Measurements from ENCODE around the gene TTLL1. TPM values are rescaled to one million over a fixed set of nuclear protein-coding genes. Genes with fewer than 3 reads are reported as not detected.

TTLL1 gene
- total RNA-seq, 1 experiment from 2014 or later, result 6.5 TPM

DNA sequence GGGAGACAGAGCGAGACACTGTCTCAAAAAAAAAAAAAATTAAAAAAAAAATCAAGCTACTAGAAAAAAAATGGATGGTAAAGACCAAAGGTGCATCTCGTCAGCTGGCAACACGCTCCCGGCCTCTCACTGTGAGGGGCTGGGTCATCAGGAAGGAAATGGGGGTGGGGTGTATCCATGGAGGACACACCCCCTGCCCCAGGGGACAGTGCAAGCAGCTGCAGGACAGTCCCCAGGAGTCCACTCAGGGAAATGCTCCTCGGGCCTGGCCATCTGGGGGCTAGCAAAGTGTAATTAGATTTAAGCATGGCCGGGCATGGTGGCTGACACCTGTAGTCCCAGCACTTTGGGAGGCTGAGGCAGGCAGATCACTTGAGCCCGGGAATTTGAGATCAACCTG, 23.1 kb downstream of the TTLL1 start:
- Histone ChIP-seq H3K36me3 (replicated peaks; ENCODE audit: control insufficient read depth, insufficient read depth, low read length) (no peaks in the 10 kb centered on the region), H3K4me3 (ENCODE audit: insufficient read depth, low read depth, low read length) (no peak overlapping the region), H3K27me3 (ENCODE audit: control insufficient read depth, insufficient read depth, low read length) (no peaks in the 10 kb centered on the region)
- DNase-seq, result no peak

DNA sequence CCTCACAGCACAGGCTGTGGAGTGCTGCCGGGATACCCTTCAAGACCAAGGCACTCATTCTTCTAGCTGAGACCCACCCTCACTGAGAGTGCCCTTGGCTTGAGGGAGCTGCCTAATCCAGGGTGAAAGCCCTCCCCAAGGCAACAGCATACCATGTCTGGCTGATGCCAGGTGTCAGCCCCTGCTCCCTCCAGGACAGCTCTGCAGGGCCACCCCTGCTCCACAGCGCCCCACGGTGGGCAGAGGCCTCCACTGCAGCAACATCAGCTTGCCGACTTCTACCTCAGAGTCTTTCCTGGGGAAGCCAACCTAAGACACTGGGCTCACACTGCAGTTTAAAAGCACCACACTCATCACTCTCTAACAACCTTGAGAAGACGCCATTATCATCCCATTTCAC, 29.0 kb downstream of the TTLL1 start:
- DNase-seq, result peak; percentile 94
- Histone ChIP-seq H3K4me3 (ENCODE audit: insufficient read depth, low read depth, low read length) (no peak overlapping the region), H3K27me3 (ENCODE audit: control insufficient read depth, insufficient read depth, low read length) (no peaks in the 10 kb centered on the region), H3K36me3 (replicated peaks; ENCODE audit: control insufficient read depth, insufficient read depth, low read length) (no peaks in the 10 kb centered on the region)

GRCh38 chr22:43057641-43058040, 31.6 kb downstream of the TTLL1 start:
- no peak for DNase-seq
- Histone ChIP-seq H3K4me3 (ENCODE audit: insufficient read depth, low read depth, low read length) (no peak overlapping the region), H3K36me3 (replicated peaks; ENCODE audit: control insufficient read depth, insufficient read depth, low read length) (no peaks in the 10 kb centered on the region), H3K27me3 (ENCODE audit: control insufficient read depth, insufficient read depth, low read length) (no peaks in the 10 kb centered on the region)

DNA sequence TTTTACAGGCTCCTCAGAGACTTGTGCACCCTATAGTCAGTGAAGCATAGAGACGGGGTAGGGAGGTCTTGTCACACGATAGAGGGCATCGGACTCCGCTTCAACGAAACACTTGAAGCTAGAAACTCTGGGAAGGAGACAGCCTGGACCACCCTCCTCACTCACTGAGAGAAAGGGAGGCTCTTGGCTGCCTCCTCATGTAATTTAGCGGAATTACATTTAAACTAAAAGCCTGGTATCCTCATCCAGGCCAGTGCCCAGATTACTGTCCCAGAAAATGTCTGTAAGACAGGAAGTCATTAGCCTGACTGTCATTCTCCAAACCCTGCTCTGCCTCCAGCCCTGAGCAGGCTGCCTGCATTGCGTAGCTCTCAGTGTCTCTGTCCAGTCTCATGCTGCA, 36.0 kb downstream of the TTLL1 start:
- Histone ChIP-seq H3K36me3 (replicated peaks; ENCODE audit: control insufficient read depth, insufficient read depth, low read length) (no peaks in the 10 kb centered on the region), H3K27me3 (ENCODE audit: control insufficient read depth, insufficient read depth, low read length) (no peaks in the 10 kb centered on the region), H3K4me3 (ENCODE audit: insufficient read depth, low read depth, low read length) (no peak overlapping the region)
- peak; percentile 80 for DNase-seq

DNA sequence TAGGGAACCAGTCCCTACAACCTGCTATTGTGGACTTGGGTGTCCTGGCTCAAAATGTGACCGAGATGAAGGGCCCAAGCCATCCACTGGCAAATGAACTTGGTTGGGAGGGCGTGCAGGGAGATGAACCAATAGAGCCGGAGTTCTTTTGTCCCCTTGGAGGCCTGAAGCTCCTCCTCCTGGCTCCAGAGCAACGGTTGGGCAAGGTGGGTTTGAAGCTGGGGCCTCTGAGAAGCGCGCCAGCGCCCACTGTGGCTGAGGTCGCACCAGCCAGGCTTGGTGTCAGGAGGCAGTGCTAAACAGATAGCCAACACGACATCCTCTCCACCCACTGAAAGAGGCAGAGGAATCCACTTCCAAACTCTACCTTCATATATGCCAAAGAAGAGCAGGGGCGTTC, 38.2 kb downstream of the TTLL1 start:
- no peaks in the 10 kb centered on the region for H3K36me3 ChIP-seq (replicated peaks; ENCODE audit: control insufficient read depth, insufficient read depth, low read length)
- no peaks in the 10 kb centered on the region for H3K27me3 ChIP-seq (ENCODE audit: control insufficient read depth, insufficient read depth, low read length)
- H3K4me3 ChIP-seq (ENCODE audit: insufficient read depth, low read depth, low read length), result no peak overlapping the region
- peak; percentile 89 for DNase-seq

DNA sequence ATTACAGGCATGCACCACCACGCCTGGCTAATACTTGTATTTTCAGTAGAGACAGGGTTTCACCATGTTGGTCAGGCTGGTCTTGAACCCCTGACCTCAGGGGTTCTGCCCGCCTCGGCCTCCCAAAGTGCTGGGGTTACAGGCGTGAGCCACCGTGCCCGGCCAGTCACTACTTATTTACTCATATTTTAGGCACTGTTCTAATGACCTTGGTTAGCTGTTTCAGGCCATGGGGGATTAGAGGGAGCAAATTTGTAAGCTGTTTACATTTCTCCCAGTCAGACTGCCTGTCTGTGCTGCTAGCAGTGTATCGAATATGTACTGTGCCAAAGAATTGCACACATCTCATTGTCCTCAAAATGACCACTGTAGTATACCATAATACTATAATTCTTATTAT, 41.6 kb downstream of the TTLL1 start:
- H3K36me3 ChIP-seq (replicated peaks; ENCODE audit: control insufficient read depth, insufficient read depth, low read length), result no peaks in the 10 kb centered on the region
- no peaks in the 10 kb centered on the region for H3K27me3 ChIP-seq (ENCODE audit: control insufficient read depth, insufficient read depth, low read length)
- no peak for DNase-seq
- H3K4me3 ChIP-seq (ENCODE audit: insufficient read depth, low read depth, low read length), result no peak overlapping the region

DNA sequence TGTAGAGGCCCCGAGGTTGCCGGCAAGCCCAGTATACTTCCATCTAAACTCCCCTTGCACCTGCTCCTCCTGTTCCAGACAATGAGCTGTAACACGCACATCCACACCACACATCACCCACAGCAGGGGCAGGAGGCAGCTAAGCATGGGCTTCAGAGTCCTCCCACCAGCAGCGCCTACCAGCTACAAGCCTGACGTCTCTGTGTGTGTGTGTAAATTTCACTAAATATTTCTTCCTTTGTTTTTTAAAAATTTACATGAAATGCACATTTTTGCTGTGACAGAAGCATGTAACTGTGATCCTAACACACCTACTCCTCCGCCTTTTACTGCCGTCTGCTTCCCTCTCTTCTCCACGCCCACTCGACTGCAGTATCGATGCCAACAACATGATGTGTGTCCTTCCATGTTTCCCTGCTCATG, 44.9 kb downstream of the TTLL1 start:
- Histone ChIP-seq H3K4me3 (ENCODE audit: insufficient read depth, low read depth, low read length) (no peak overlapping the region), H3K36me3 (replicated peaks; ENCODE audit: control insufficient read depth, insufficient read depth, low read length) (no peaks in the 10 kb centered on the region), H3K27me3 (ENCODE audit: control insufficient read depth, insufficient read depth, low read length) (no peaks in the 10 kb centered on the region)
- no peak for DNase-seq

DNA sequence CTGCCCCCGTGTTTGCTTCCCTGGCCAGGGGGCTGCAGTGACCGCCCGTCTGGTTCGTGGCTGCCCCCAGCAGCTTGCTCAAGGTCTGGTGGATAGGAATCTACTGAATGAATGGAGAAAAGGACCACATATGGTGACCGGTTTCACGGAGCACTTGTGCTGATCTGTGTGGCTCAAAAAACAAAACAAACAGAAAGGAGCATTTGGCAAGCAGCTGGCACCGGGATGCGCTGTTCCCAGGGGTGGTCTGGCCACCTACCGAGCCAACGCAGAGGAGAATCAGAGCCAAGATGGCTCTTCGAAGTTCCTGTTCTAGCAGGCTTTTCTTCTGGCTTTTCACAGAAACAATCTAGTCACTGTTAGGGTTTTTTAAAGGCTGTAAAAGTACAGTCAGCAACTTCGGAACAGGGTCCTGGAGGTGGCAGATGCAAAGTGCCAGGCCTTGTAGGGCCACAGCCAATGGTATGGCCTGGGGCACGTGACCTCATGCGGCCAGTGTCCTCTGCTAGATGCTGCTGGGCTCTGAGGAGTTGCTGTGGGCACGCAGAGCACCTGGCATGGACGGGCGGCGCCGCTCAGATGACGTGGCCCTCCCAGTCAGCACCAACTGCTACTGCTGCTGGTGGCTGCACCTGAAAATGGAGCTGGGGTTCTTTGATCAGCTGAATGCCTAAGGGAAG, 47.0 kb downstream of the TTLL1 start:
- DNase-seq, result no peak
- Histone ChIP-seq H3K27me3 (ENCODE audit: control insufficient read depth, insufficient read depth, low read length) (no peaks in the 10 kb centered on the region), H3K4me3 (ENCODE audit: insufficient read depth, low read depth, low read length) (no peak overlapping the region), H3K36me3 (replicated peaks; ENCODE audit: control insufficient read depth, insufficient read depth, low read length) (no peaks in the 10 kb centered on the region)

DNA sequence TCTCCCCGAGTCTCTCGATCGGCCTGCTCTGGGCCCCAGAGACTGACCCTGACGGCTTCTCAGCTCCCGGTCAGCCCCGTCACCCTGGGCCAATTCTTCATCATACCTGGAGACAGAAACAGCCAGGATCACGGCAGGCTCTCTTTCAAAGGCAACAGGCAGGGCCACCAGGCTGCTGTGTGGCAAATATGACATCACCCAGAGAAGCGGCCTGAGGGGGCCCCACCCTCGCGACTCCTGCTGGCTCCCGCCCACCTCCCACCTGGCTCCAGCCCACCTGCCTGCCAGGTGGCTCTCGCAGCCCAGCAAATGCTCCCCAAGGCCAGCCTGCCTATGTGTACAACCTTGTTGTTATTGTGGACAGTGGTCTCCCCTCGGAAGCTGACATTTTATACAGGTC, 49.4 kb downstream of the TTLL1 start:
- no peak for DNase-seq
- no peaks in the 10 kb centered on the region for H3K36me3 ChIP-seq (replicated peaks; ENCODE audit: control insufficient read depth, insufficient read depth, low read length)
- H3K4me3 ChIP-seq (ENCODE audit: insufficient read depth, low read depth, low read length), result no peak overlapping the region
- H3K27me3 ChIP-seq (ENCODE audit: control insufficient read depth, insufficient read depth, low read length), result no peaks in the 10 kb centered on the region

GRCh38 chr22:43038325-43038724, 50.9 kb downstream of the TTLL1 start:
- Histone ChIP-seq H3K36me3 (replicated peaks; ENCODE audit: control insufficient read depth, insufficient read depth, low read length) (no peaks in the 10 kb centered on the region), H3K4me3 (ENCODE audit: insufficient read depth, low read depth, low read length) (no peak overlapping the region), H3K27me3 (ENCODE audit: control insufficient read depth, insufficient read depth, low read length) (no peaks in the 10 kb centered on the region)
- no peak for DNase-seq

GRCh38 chr22:43036282-43036829, 52.8 kb downstream of the TTLL1 start:
- no peak for DNase-seq
- H3K4me3 ChIP-seq (ENCODE audit: insufficient read depth, low read depth, low read length), result no peak overlapping the region
- H3K36me3 ChIP-seq (replicated peaks; ENCODE audit: control insufficient read depth, insufficient read depth, low read length), result no peaks in the 10 kb centered on the region
- H3K27me3 ChIP-seq (ENCODE audit: control insufficient read depth, insufficient read depth, low read length), result no peaks in the 10 kb centered on the region

DNA sequence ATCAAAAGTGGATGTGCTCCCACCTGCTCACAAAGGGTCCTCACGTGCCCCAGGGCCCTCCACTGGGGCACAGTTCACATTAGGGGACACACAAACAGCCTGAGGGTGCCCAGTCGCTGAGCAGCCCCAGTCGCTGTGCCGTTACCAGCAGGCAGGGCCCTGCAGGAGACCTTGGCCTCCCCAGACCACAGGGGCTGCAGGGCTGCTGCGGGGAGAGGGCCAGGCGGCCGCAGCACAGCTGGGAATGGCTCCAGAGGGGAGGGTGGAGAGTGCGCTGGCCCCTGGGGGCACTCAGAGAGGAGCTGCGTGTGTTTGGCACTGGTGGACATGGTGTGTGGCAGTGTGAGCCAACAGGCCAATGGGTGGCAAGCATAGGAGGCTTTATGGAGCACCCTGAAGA, 53.9 kb downstream of the TTLL1 start:
- DNase-seq, result no peak
- H3K4me3 ChIP-seq (ENCODE audit: insufficient read depth, low read depth, low read length), result no peak overlapping the region
- no peaks in the 10 kb centered on the region for H3K27me3 ChIP-seq (ENCODE audit: control insufficient read depth, insufficient read depth, low read length)
- no peaks in the 10 kb centered on the region for H3K36me3 ChIP-seq (replicated peaks; ENCODE audit: control insufficient read depth, insufficient read depth, low read length)

GRCh38 chr22:43031617-43032016, 57.6 kb downstream of the TTLL1 start:
- H3K27me3 ChIP-seq (ENCODE audit: control insufficient read depth, insufficient read depth, low read length), result no peaks in the 10 kb centered on the region
- no peak for DNase-seq
- H3K4me3 ChIP-seq (ENCODE audit: insufficient read depth, low read depth, low read length), result no peak overlapping the region
- no peaks in the 10 kb centered on the region for H3K36me3 ChIP-seq (replicated peaks; ENCODE audit: control insufficient read depth, insufficient read depth, low read length)

DNA sequence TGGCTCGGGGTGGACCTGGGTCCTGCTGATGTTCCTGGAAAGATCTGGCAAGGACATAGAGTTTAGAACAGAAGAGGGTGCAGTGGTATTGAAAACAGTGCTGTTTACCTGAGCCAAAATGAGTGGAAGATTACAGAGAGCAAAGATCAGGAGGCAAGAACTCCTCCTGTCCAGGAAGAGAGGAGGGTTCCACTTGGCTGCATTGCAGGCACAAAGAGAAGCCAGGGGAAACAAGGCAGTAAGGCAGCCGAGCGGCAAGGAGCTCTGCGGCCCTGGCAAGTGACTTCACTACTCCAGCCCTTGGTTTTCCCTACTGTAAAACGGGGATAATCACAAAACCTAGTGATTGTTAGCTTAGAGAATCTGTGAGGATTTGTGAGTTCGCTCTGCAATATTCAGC, 70.6 kb downstream of the TTLL1 start:
- DNase-seq, result no peak
- Histone ChIP-seq H3K27me3 (ENCODE audit: control insufficient read depth, insufficient read depth, low read length) (peaks cover 1% of the 10 kb centered on the region; the same call in 1 of the 2 replicates), H3K4me3 (ENCODE audit: insufficient read depth, low read depth, low read length) (no peak overlapping the region), H3K36me3 (replicated peaks; ENCODE audit: control insufficient read depth, insufficient read depth, low read length) (no peaks in the 10 kb centered on the region)

- no peaks in the 10 kb centered on the region for H3K36me3 ChIP-seq (replicated peaks; ENCODE audit: control insufficient read depth, insufficient read depth, low read length)
- no peak for DNase-seq
- H3K4me3 ChIP-seq (ENCODE audit: insufficient read depth, low read depth, low read length), result no peak overlapping the region
- H3K27me3 ChIP-seq (ENCODE audit: control insufficient read depth, insufficient read depth, low read length), result peaks cover 1% of the 10 kb centered on the region; the same call in 1 of the 2 replicates
Measured at GRCh38 chr22:43017525-43018460, 71.4 kb downstream of the TTLL1 start.

Measured in H7 (cell line).